ENCODE data around the gene FIGLA. TPM values are rescaled to one million over a fixed set of nuclear protein-coding genes. Genes with fewer than 3 reads are reported as not detected.

Gene FIGLA
- total RNA-seq, 1 experiment from 2014 or later: not detected

- no peaks in the 10 kb centered on the region for H3K9me2 ChIP-seq (ENCODE audit: insufficient read depth)
- no peak overlapping the region for H3K9ac ChIP-seq (ENCODE audit: low read length)
- no peaks in the 10 kb centered on the region for H3K9me3 ChIP-seq (ENCODE audit: control insufficient read depth in 1 of 2, insufficient read depth in 1 of 2, low read depth in 1 of 2, low read length in 2 of 2)
- no peaks in the 10 kb centered on the region for H4K20me1 ChIP-seq (ENCODE audit: insufficient read depth)
- H3K79me2 ChIP-seq (ENCODE audit: insufficient read depth, low read length): no peaks in the 10 kb centered on the region
- no peak overlapping the region for H2AFZ ChIP-seq (ENCODE audit: low read depth, low read length, poor library complexity, severe bottlenecking)
- no peak overlapping the region for H3K4me3 ChIP-seq (replicated peaks in 1 of 2; ENCODE audit: low read depth in 1 of 2, low read length in 2 of 2)
- ChIA-PET RAD21 (ENCODE audit: low non-redundant PET in 1 of 2, low total read pairs in 2 of 2, uncharacterized antibody in 2 of 2, unreplicated experiment in 2 of 2) (no interaction called here), POLR2A (no interaction called here), CTCF (no interaction called here)
- no peaks in the 10 kb centered on the region for H3K36me3 ChIP-seq (ENCODE audit: control insufficient read depth in 1 of 2, insufficient read depth in 2 of 2, low read length in 2 of 2)
- H3K27ac ChIP-seq (ENCODE audit: low read depth, low read length): no peak overlapping the region
- intact Hi-C loops (cut with micrococcal nuclease): no loop called here
- no peak for DNase-seq (ENCODE audit: low read depth, low spot score)
- H3K4me1 ChIP-seq (ENCODE audit: control insufficient read depth in 1 of 2, insufficient read depth in 2 of 2, low read length in 2 of 2): no peaks in the 10 kb centered on the region
- ATAC-seq: no peak
- no TSS peak for BruUV-seq (replicated peaks)
- H3K4me2 ChIP-seq (ENCODE audit: low read length): no peak overlapping the region
- no peak for TF ChIP-seq ZNF274 (IDR thresholded peaks at IDR 0.05; ENCODE audit: low read depth, low read length)
- TF ChIP-seq RAD21 (IDR thresholded peaks at IDR 0.05; ENCODE audit: low read depth): no peak
- no peak for TF ChIP-seq MAX (IDR thresholded peaks at IDR 0.05)
- TF ChIP-seq CBX3 (IDR thresholded peaks at IDR 0.05; ENCODE audit: low read depth): no peak
- TF ChIP-seq, protein P1, sequence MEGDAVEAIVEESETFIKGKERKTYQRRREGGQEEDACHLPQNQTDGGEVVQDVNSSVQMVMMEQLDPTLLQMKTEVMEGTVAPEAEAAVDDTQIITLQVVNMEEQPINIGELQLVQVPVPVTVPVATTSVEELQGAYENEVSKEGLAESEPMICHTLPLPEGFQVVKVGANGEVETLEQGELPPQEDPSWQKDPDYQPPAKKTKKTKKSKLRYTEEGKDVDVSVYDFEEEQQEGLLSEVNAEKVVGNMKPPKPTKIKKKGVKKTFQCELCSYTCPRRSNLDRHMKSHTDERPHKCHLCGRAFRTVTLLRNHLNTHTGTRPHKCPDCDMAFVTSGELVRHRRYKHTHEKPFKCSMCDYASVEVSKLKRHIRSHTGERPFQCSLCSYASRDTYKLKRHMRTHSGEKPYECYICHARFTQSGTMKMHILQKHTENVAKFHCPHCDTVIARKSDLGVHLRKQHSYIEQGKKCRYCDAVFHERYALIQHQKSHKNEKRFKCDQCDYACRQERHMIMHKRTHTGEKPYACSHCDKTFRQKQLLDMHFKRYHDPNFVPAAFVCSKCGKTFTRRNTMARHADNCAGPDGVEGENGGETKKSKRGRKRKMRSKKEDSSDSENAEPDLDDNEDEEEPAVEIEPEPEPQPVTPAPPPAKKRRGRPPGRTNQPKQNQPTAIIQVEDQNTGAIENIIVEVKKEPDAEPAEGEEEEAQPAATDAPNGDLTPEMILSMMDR (IDR thresholded peaks at IDR 0.05 in 2 of 3, conservative IDR thresholded peaks at IDR 0.05 in 1 of 3; ENCODE audit: borderline replicate concordance in 1 of 3, insufficient read depth in 1 of 3, low read depth in 2 of 3, low read length in 2 of 3): no peak
- TF ChIP-seq EZH2phosphoT487 (IDR thresholded peaks at IDR 0.05; ENCODE audit: borderline replicate concordance): no peak
- TF ChIP-seq EZH2 (IDR thresholded peaks at IDR 0.05): no peak
- TF ChIP-seq SRF (IDR thresholded peaks at IDR 0.05; ENCODE audit: low read depth): no peak
- no peak for TF ChIP-seq SP1 (IDR thresholded peaks at IDR 0.05; ENCODE audit: low read depth)
- TF ChIP-seq POLR2A (IDR thresholded peaks at IDR 0.05; ENCODE audit: borderline replicate concordance, extremely low read depth, insufficient read depth, insufficient read length): no peak
- H3K27me3 ChIP-seq (ENCODE audit: insufficient read depth, low read length): no peaks in the 10 kb centered on the region
These were observed 36.4 kb upstream of the FIGLA start for GRCh38 chr2:70826696-70827350.
